GM18505 (cell line): ENCODE measurements around the gene FBXL16.
"Not testable (repeated sequence)": the region's sequence is repeated elsewhere in the genome, so short reads cannot be mapped to it uniquely, and the experiment has no call there.

Experiments used
- ATAC-seq: cut with Tn5 transposase; IDR thresholded peaks from one replicate; pipeline ENCODE4 v1.9.1; 2021; ENCODE audit not compliant: unreplicated experiment
- POLR2A ChIP-seq: IDR thresholded peaks from 4 replicates; pipeline ENCODE4 v1.6.1; 2011; ENCODE audit warnings: borderline replicate concordance; ENCODE audit not compliant: insufficient read depth, insufficient read length; ENCODE audit errors: extremely low read depth

Gene FBXL16, protein sequence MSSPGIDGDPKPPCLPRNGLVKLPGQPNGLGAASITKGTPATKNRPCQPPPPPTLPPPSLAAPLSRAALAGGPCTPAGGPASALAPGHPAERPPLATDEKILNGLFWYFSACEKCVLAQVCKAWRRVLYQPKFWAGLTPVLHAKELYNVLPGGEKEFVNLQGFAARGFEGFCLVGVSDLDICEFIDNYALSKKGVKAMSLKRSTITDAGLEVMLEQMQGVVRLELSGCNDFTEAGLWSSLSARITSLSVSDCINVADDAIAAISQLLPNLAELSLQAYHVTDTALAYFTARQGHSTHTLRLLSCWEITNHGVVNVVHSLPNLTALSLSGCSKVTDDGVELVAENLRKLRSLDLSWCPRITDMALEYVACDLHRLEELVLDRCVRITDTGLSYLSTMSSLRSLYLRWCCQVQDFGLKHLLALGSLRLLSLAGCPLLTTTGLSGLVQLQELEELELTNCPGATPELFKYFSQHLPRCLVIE

DNA sequence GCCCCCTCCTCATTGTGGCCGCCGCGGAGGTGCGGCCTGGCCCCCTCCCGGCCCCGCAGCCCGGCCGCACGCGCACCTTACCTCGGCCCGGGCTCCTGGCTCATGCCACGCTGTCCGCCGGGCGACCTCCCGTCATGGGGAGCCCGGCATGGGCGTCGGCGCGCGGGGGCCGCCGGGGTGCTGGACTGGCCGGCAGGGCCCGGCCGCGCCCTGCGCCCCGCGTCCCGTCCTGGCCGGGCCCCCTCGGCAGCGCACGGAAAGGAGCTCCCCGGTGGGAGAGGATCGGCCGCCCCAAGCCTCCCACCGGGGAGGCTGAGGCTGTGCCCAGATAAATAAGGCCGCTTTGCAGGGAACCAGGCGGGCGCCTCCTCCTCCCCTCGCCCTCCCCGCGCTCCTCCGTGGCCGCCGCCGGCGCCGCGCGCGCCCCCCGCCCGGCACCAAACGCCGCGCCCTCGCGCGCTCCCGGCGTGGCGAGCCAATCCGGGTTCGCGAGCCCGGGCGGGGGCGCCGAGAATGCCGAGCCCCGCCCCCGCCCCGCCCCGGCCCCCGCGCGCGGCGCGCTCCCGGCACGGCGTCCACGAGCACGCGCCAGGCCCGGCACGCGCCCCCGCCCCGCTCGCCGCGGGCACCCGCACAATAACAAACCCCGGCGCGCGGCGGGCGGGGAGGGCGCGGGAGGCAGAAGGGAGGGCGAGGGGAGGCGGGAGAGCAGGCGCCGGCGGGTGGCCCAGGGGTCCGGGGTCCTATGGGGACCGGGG, at the start of gene FBXL16:
Gene FBXL16 (minus strand): TSS at position 371 of the 758 bp plus-strand sequence. CDS start 8,396 bp downstream, outside the sequence.
- no peak for TF ChIP-seq POLR2A
- ATAC-seq = no peak

DNA sequence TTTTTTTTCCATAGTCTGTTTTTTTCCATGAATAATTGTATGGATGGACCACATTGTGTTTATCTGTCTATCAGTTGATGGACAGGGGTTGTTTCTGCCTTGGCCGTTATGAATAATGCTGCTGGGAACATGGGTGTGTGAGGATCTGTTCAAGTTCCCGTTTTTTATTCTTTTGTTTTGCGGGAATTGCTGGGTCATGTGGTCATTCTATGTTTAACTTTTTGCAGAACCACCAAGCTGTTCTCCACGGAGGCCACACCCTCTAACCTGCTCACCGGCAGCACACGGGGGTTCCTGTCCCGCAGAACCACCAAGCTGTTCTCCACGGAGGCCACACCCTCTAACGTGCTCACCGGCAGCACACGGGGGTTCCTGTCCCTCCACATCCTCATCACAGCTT, 49.1 kb upstream of the FBXL16 start:
- ATAC-seq = no peak
- TF ChIP-seq POLR2A = no peak

DNA sequence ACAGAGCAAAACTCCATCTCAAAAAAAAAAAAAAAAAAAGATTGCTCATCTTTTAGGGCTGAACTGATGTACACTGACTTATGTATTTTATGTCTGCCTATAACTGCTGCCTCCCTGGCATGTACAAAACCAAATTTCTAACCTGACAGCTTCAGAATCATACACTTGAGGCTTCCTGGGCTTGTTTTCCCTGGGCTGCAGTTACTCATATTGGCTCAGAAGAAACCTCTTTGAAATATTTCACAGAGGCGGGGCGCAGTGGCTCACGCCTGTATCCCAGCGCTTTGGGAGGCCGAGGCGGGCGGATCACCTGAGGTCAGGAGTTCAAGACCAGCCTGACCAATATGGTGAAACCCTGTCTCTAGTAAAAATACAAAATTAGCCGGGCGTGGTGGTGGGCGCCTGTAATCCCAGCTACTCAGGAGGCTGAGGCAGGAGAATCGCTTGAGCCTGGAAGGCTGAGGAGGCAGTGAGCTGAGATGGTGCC, 48.6 kb upstream of the FBXL16 start:
- not testable (repeated sequence) for ATAC-seq

DNA sequence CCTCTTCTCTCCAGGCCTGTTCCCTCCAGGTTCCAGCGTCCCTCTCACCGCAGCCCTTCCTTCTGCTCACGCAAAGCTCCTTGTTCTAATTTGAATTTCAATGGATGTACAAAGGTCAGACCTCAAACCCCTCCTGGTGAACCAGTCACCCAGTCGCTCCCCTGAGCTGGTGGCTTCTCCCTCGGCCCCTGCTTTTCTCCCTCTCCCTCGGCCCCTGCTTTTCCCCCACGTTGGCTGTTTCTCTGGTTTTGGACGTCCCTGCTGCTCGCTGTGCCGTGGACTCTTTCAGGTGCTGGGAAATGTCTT, 46.4 kb upstream of the FBXL16 start:
- TF ChIP-seq POLR2A = no peak
- no peak for ATAC-seq

DNA sequence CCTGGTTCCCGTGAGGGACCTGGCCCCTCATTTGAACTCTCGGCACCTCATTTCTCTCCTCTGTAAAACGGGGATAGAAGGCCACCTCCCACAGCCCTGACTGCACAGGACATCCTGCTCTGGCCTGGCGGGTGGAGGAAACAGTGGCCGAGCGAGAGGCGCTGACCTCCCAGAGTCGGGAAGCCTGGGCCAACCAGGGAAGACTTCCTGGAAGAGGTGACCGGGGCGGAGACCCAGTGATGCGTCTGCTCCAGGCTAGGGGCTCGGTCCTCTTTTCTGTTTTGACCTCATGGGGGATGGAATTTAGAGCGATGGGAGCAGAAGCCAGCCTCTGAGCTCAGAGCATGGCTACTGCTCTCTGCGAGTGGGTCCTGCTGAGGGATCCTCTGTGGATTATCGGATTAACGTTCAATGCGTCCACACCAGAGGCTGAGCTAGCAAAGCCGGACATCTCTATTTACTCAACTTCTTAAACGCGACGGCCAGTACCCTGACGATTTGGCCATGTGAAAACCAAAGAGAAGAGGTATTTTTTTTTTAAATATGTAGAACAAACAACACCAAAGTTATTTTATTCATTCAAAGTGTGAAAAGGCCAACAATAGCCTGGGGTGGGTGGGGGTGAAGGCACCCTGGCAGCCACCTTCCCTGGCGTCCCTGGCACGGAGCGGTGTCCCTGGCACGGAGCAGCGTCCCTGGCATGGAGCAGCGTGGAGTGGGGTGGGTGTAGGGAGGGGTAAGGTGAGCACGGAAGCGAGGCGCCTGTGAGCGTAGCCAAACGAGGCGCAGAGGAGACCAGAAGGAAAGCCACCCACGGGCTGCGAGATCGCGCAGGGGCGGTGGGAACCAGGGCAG, 45.8 kb upstream of the FBXL16 start:
- ATAC-seq = no peak
- no peak for TF ChIP-seq POLR2A

DNA sequence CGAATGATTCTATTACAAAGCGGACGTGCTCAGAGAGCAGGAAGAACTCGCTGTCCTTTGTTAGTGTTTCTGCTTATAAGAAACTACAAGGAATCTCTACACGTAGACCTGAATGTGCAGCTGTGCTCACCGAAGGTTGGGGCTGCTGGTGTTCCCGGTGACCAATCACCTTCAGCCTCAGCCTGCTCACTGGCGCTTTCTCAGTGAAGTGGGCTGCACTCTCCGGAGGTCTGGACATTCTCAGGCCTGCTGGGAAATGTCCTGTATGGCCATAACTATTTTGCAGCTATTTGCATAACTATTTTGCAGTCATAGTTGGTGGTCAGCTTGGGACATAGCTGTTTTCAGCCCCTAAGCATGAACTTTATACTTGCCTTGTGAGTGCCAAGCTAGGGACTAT, 44.9 kb upstream of the FBXL16 start:
- no peak for TF ChIP-seq POLR2A
- ATAC-seq = no peak

DNA sequence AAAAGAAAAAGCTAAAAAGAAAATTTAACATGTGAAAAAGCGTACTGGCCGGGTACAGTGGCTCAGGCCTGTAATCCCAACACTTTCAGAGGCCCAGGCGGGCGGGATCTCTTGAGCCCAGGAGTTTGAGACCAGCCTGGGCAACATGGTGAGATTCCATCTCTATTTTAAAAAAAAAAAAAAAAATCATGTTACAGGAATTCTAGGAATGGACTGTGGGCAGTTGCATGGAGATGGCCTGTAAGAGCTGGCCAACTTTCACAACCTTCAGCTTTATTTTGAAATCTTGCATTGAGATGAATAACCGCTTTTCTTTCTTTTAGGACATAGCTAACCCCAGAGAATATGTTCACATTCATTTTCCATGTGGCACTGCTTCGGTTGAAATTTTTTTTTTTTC, 43.4 kb upstream of the FBXL16 start:
- TF ChIP-seq POLR2A = no peak

DNA sequence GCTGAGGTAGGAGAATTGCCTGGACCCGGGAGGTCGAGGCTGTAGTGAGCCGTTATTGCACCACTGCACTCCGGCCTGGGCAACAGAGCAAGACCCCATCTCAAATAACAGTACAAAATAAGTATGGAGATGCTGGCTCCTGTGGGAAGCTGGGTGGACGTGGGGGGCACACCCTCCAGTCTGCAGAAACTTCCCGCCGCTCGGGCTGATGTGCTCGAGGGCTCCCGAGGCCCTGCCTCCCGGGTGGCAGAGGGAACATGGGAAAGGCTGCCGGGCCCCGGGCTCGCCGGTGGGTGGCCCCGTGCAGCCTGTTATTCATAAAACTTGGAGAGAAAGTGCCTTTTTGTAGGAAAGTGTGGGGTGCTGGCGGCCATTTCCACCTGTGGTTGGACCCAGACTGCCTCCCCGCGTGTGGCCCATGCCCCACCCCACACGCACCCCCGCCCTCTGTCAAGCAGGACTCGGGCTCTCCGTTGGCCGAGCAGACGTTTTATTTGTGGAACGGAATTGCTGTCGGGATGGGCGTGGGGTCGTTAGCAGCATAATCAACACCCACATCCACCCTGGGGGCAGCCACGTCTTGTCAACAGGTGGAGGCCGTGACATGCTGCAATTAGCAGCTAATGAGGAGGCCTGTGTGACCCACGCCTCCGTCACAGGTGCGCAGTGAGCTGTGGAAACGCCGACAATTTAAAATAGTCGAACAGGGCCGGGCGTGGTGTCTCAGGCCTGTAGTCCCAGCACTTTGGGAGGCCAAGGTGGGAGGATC, 42.6 kb upstream of the FBXL16 start:
- ATAC-seq = no peak
- TF ChIP-seq POLR2A = no peak

More for the DNA sequence above, 43.4 kb upstream of the FBXL16 start:
- ATAC-seq = no peak

DNA sequence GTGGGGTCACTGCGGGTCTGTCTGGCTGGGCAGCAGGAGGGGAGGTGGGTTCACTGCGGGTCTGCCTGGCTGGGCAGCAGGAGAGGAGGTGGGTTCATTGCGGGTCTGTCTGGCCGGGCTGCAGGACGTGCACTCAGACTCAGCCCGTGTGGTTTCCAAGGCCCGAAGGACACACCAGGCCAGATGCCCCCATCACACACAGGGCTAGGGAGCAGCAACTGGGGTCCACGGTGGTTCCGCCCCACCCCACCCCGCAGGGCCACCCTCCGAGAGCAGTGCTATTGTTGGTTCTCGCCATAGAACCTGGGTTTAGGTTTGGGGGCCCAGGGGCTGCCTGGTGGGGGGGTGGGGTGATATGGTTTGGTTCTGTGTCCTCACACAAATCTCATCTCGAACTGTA, 41.0 kb upstream of the FBXL16 start:
- no peak for ATAC-seq
- TF ChIP-seq POLR2A = no peak

DNA sequence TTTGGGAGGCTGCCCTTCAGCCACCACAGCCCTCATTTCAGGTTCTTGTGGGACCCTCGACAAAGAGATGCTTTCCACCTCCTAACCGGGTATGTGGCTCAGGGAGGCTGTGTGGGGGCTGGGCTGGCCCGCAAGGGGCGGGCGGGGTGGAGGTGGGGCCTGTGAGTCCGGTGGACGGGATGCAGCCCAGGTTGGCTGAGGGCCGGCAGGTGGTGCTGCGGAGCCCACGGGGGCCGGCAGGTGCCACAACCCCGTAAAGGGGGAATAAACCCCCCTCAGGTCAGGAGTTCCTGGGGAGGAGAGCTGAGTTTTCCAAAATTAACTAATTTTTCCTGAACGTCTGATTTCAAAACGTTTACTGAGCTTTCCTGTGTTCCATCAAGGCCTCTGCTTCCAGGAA, 40.1 kb upstream of the FBXL16 start:
- no peak for ATAC-seq
- TF ChIP-seq POLR2A = no peak

DNA sequence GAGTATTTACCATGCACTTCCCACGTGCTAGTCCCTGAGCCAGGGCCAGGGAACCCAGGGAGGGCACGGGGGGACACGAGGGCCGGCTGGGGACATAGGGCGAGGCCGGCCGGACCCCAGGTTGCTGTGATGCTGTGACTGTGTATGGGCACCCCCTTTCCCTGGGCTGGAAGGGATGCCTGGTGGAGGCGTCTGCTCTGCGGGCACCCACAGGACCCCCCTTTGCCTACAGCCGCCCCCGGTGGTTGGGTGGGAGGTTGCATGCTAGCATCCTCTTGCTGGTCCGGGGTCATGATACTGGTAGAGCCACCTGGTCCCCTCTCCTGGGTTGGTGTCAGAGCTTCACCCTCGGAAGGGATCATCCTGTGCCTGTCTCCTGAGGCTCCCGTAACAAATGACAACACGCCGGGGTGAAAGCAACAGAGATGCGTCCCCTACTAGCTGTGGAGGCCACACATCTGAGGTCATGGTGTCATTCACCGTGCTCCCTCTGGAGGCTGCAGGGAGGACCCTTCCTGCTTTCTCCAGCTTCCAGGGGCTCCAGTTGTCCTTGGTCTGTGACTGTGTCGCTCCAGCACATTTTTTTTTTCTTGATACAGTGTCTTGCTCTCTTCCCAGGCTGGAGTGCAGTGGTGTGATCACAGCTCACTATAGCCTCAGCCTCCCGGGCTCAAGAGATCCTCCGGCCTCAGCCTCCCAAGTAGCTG, 38.3 kb upstream of the FBXL16 start:
- no peak for ATAC-seq
- no peak for TF ChIP-seq POLR2A

DNA sequence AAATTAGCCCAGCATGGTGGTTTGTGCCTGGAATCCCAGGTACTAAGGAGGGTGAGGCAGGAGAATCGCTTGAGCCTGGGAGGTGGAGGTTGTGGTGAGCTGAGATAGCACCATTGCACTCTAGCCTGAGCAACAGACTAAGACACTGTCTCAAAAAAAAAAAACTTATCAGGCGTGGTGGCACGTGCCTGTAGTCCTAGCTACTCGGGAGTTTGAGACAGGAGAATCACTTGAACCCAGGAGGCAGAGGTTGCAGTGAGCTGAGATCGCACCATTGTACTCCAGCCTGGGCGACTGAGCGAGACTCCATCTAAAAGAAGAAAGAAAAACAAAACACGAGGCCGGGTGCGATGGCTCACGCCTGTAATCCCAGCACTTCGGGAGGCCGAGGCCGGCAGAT, 37.3 kb upstream of the FBXL16 start:
- not testable (repeated sequence) for ATAC-seq
